Nucleus accumbens (tissue), 56 donors: ENCODE data around the gene LCN12.

Experiments
- DNase-seq, 56 donors: peaks; one replicate each; lab custom pipeline; 2025; lab: John Stamatoyannopoulos, UW

Gene LCN12

GRCh38 chr9:136951541-136952320 lies at the start of gene LCN12:
TSS of gene LCN12 (plus strand) at chr9:136952273. CDS start at chr9:136952328, 55 bp downstream.
- no peak for DNase-seq

- DNase-seq = no peak
These were observed 49.0 kb upstream of the LCN12 start for GRCh38 chr9:136903041-136903554.

- no peak for DNase-seq
These were observed 45.8 kb upstream of the LCN12 start for GRCh38 chr9:136906266-136906665.

- no peak for DNase-seq
These were observed 44.8 kb upstream of the LCN12 start for GRCh38 chr9:136907011-136907914.

- no peak for DNase-seq
These were observed 41.7 kb upstream of the LCN12 start for GRCh38 chr9:136910197-136910900.

GRCh38 chr9:136910901-136911245 lies 41.2 kb upstream of the LCN12 start:
- DNase-seq = no peak

- DNase-seq = no peak
These were observed 38.2 kb upstream of the LCN12 start for GRCh38 chr9:136913701-136914438.

- no peak for DNase-seq
These were observed 36.3 kb upstream of the LCN12 start for GRCh38 chr9:136915632-136916329.

- no peak for DNase-seq
These were observed 35.5 kb upstream of the LCN12 start for GRCh38 chr9:136916330-136917184.

- DNase-seq = no peak
These were observed 34.2 kb upstream of the LCN12 start for GRCh38 chr9:136917902-136918301.

- DNase-seq = no peak
These were observed 32.0 kb upstream of the LCN12 start for GRCh38 chr9:136920069-136920468.

- DNase-seq = no peak
These were observed 31.3 kb upstream of the LCN12 start for GRCh38 chr9:136920734-136921231.

- DNase-seq = peak in 6 of 56 donors; percentile 2 to 35 (median 20)
These were observed 30.8 kb upstream of the LCN12 start for GRCh38 chr9:136921307-136921706.

GRCh38 chr9:136921718-136922117 lies 30.4 kb upstream of the LCN12 start:
- DNase-seq = peak in 11 of 56 donors; percentile 3 to 50 (median 24)

- no peak for DNase-seq
These were observed 29.5 kb upstream of the LCN12 start for GRCh38 chr9:136922540-136922939.

GRCh38 chr9:136923881-136924280 lies 28.2 kb upstream of the LCN12 start:
- no peak for DNase-seq

GRCh38 chr9:136925414-136926153 lies 26.5 kb upstream of the LCN12 start:
- no peak for DNase-seq
